PFSK-1 (cell line): ENCODE data around the gene TTLL12.

Source experiments
- FOXP2 ChIP-seq: optimal IDR thresholded peaks from 2 replicates; pipeline ENCODE3; 2011; ENCODE audit warnings: borderline replicate concordance, control low read depth, inconsistent platforms; ENCODE audit not compliant: insufficient read depth; ENCODE audit errors: extremely low read length, extremely low read depth
- POLR2AphosphoS5 ChIP-seq: IDR thresholded peaks from 2 replicates; pipeline ENCODE4 v1.6.1; 2012; ENCODE audit warnings: low read depth, mild to moderate bottlenecking, control low read depth, low read length, moderate library complexity
- REST ChIP-seq, 2 experiments: IDR thresholded peaks; 2 replicates each; pipeline versions ENCODE4 v1.6.1 to v1.8.0; 2011 to 2012; ENCODE audit warnings: low read depth in 2 of 2, low read length in 2 of 2, control low read depth in 1 of 2, inconsistent platforms in 1 of 2, mild to moderate bottlenecking in 1 of 2, moderate library complexity in 1 of 2; ENCODE audit not compliant: insufficient read depth in 1 of 2
- SIN3A ChIP-seq: IDR thresholded peaks from 2 replicates; pipeline ENCODE4 v1.6.1; 2012; ENCODE audit warnings: mild to moderate bottlenecking, low read length, moderate library complexity, borderline replicate concordance; ENCODE audit not compliant: insufficient read depth
- TAF1 ChIP-seq: IDR thresholded peaks from 2 replicates; pipeline ENCODE4 v1.6.1; 2012; ENCODE audit warnings: low read length, control low read depth, borderline replicate concordance; ENCODE audit not compliant: insufficient read depth

The TTLL12 gene

GRCh38 chr22:43228330-43228729 lies 41.4 kb upstream of the TTLL12 start:
- no peak for TF ChIP-seq POLR2AphosphoS5
- no peak for TF ChIP-seq REST (IDR thresholded peaks at IDR 0.05; ENCODE audit: insufficient read depth in 1 of 2, low read depth in 2 of 2, low read length in 2 of 2)
- no peak for TF ChIP-seq TAF1
- no peak for TF ChIP-seq SIN3A
- TF ChIP-seq FOXP2 = no peak

GRCh38 chr22:43227239-43227630 lies 40.3 kb upstream of the TTLL12 start:
- TF ChIP-seq TAF1 (no peak), FOXP2 (no peak), POLR2AphosphoS5 (no peak), SIN3A (no peak), REST (IDR thresholded peaks at IDR 0.05; ENCODE audit: insufficient read depth in 1 of 2, low read depth in 2 of 2, low read length in 2 of 2) (no peak)

- TF ChIP-seq SIN3A (no peak), REST (IDR thresholded peaks at IDR 0.05; ENCODE audit: insufficient read depth in 1 of 2, low read depth in 2 of 2, low read length in 2 of 2) (no peak), POLR2AphosphoS5 (no peak), TAF1 (no peak), FOXP2 (no peak)
Observed at GRCh38 chr22:43226377-43227238, 39.7 kb upstream of the TTLL12 start.

GRCh38 chr22:43225609-43226008 lies 38.7 kb upstream of the TTLL12 start:
- no peak for TF ChIP-seq SIN3A
- TF ChIP-seq TAF1 = no peak
- TF ChIP-seq REST (IDR thresholded peaks at IDR 0.05; ENCODE audit: insufficient read depth in 1 of 2, low read depth in 2 of 2, low read length in 2 of 2) = no peak
- TF ChIP-seq POLR2AphosphoS5 = no peak
- TF ChIP-seq FOXP2 = no peak
